NCI-H82 treated with DMSO at 0.1 percent for 48 hours (cell line): ENCODE results near the gene CALY.

ENCODE experiments used
- DNase-seq: peaks from one replicate; lab custom pipeline; 2025; ENCODE audit not compliant: unreplicated experiment; lab: John Stamatoyannopoulos, UW

The CALY gene

DNA sequence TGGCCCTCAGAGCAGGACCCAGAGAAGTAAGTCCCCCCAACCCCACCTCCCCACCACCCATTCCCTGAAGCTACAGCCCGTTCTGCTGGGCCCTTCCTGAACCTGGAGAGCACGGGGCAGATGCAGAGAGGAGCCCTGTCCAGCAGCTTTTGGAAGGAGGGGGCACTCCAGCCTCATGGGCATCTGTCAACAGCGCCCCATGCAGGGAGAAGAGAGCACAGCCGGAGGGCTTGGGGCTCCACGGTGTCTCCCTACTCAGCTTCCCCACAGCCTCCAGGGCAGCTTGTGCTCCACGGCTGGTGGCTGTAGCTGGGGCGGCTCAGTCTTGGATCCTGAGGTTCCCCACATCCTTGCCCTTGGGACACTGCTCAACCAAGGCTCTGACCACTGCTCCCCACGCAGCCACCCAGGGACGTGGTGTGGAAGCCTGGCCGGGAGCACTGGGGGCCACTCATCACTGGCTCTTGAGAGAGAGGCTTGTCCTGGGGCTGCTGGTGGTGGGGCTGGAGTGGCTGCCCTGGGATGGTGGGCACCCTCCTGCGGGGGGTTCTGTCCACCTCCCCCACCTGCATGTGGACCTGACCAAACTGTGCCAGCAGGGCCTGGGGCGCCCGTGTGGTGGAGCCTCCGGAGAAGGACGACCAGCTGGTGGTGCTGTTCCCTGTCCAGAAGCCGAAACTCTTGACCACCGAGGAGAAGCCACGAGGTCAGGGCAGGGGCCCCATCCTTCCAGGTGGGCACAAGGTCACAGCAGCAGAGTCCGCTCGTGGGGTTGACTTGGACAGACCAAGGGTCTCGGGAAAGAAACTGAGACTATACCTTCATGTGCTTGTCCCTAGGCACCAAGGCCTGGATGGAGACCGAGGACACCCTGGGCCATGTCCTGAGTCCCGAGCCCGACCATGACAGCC lies 15.0 kb upstream of the CALY start:
- no peak for DNase-seq

DNA sequence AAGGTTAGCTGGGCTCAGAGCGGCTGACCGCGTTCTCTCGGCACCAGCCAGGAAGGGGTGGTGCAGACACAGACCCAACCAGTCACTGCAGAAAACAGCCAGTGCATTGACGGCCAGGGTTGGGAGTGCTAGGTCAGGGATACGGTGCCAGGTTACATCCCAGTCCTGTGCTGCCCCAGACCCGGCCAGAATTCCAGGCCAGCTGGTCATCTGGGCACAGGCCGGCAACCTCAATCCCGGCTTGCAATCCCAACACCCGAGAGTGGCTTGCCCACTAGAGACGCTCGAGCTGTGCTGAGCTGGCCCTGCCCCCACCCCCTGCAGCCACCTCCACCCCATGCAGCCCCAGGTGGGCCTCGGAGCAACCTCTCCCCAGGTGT lies 14.2 kb upstream of the CALY start:
- DNase-seq = no peak

DNA sequence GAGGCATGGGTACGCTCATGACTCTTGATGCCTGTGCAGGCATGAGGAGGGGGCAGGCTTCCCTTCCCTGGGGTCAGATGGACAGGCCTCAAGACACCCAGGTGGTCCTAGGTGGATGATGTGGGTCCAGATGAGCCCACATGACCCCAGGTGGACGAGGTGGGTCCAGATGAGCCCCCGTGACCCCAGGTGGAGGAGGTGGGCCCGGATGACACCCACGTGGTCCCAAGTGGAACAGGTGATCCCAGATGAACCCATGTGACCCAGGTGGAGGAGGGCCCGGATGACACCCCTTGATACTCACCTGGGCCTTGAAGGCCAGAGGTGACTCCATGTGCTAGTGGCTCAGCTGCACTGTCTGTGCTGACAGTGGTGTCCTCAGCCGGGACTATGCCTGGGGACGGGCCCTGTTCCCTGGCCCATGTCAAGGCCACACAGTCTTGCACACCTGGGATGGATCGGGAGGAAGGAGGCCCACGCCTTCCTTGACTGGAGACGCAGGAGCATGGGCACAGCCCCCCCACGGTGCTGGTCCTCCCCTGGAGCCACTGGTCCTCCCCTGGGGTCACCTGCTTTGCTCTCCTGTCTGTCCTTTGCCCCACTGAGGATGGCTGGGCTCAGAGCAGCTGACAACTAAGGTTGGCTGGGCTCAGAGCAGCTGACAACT lies 13.7 kb upstream of the CALY start:
- DNase-seq = no peak

DNA sequence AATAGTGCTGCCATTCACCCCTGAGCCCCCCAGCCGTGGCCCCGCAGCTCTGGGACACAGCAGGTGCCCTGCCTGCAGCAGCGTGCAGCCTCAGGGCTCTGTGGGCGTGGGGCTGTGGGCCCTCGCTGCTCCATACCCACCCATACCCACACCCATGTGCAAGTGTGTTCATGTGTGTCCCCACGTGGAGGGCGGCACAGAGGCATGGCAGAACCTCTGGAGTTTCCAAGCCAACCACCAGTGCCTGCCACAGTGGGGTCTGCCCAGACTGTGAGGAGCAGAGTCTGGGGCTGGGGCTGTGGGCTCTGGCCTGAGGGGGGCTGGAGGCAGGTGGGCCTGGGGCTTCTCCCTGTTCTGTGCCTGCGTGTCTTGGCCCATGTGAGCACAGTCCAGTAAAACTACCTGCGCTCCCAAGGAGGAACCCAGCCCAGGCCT lies 12.9 kb upstream of the CALY start:
- no peak for DNase-seq

DNA sequence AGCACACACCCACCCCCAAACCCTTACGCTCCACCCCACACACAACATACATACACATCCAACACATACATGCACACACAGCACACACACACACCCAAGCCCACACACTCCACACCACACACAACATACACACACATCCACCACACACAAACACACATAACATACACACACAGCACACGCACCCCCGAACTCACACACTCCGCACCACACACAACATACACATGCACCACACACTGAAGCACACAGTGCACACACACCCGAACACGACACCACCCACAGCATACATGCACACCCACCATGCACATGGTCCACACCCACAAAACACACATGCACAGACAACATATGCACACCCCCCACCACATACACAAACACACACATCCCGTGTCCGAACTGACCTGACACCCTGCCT lies 12.5 kb upstream of the CALY start:
- DNase-seq = no peak

DNA sequence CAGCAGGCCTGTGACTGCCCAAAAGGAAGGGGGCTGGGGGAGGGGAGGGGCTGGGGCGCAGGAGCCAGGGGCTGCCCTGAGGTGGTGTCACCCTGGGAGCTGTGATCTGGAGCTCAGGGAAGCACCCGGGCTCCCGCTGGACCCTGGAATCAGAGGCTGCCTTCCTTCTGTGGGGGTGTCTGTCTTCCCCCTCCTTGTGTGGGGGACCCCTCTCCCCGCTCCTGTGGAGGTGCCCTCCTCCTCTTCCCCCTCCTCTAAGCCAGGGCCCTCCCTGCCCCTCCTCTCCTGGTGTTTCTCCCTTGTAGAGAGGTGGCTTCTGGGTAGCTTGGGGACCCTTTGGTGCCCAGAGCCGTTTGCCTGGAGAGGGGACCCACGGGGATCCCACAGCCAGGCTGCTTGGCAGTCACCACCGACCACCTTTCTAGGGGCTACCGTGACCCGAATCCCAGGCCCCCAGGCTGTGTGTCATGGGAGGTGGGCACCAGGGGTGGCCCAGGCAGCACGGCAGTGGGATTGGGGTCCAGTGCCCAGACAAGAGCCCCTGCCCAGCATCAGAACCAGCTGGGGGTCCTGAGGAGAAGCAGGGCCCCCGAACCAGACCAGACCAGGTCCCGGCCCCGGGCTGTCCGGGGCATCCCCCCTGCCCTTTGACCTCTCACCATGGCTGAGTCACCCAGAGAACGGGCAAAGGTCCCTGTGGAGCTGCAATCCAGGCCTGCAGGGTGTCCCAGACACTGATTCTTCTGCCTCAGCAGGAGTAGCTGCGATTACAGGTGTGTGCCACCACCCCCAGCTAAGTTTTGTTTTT lies 11.2 kb upstream of the CALY start:
- no peak for DNase-seq

DNA sequence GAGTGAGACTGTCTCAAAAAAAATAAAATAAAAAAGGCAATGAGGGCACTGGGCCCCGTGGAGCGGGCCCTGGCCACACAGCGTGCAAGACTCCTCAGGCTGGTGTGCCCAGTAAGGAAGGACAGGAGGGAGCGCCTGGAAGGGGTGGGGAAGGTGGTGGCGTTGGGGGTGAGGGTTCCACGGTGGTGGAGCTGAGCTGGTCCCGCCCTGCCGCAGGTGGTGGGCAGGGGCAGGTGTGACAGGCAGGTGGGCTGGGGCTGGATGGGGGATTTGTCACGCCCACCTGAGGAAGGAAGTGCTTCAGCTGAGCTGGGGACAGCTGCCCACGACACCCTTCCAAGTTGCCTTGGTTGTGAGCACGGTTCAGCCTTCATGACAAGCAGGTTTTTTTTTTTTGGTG lies 9.7 kb upstream of the CALY start:
- no peak for DNase-seq

DNA sequence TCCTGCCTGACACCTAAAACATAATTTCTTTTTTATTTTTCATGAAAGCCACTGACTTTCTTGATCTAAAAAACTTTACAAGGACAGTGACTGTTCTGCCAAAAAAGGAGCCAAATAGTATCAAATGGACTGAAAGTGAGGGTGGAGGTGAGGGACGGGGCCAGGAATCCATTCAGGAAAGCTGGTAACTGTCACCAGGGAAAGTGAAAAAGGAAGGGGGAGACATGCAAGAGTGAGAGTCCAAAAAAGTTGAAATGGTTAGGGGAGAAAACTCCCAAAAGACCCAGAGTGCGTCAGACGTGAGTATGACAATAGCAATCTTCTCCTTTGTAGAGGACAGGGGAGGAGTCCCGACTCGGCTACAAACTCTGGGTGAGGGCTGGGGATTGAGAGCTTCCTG lies 7.5 kb upstream of the CALY start:
- DNase-seq = no peak

DNA sequence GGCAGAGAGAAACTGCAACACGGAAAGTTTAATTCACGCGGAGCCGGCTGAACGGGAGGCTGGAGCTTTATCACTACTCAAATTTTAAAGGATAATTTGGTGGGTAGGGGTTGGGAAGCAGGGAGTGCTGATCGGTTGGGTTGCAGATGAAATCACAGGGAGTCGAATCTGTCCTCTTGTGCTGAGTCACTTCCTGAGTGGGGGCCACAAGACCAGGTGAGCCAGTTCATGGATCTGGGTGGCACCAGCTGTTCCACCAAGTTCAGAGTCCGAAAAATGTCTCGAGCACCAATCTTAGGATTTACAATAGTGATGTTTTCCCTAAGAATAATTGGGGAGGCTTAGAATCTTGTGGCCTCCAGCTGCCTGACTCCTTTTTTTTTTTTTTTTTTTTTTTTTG lies 6.9 kb upstream of the CALY start:
- DNase-seq = no peak

DNA sequence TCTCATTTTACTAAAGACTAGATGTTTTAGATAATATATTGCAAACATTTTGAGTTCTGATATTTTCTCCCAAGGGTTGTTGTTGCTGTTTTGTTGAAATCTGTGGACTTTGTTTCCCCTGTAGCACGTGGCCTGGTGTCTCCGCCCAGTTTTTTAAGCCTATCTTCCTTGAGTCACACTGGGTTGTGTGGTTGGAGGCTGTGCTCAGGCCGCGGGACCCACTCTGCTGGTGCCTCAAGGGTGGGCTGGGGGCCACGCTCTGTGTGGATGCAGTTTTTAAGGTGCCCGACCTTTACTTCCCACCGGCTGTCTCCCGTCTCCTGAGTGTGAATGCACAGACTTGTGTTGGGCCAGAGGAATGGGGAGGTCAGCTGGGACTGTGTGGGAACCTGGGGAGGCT lies 6.2 kb upstream of the CALY start:
- DNase-seq = no peak

DNA sequence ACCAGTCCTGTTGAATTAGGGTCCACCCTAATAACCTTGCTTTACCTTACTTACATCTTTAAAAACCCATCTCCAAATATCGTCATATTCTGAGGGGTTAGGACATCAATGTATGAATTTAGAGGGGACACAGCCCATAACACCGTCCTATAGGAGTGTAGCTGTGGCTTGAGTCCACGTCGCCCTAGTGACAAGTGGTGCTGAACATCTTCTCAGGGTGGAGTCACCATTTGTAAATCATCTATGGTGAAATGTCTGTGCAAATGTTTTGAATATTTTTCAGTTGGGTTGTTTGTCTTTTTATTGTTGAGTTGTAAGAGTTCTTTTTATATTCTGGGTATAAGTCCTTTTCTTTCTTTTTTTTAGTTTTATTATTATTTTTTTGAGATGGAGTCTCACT lies 5.3 kb upstream of the CALY start:
- DNase-seq = no peak

DNA sequence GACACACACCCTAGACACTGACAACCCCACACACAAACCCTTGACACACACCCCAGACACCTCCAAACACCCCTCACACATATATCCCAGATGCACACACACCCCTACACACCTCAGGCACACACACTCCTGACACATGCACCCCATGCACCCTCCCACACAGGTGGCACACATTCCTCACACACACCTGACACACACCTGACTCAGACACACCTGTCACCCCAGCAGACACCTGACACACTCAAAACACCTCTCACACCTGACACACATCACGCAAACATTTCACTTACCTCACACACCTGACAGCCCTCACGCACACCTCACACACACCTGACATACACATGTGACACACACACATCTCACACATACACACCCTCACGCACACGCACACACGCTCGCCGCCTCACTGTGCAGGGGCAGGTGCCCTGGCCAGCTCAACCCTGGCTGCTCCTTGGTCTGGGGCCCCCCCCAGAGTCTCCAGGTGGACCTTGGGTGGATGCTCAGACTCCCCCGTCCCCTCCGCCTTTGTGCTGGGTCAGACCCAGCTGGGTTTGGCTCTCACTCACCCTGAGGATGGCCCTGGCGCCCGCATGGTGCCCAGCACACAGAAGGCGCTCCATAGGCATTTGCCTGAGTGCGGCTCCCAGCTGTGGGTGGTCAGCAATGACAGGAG lies 3.1 kb upstream of the CALY start:
- DNase-seq = no peak

DNA sequence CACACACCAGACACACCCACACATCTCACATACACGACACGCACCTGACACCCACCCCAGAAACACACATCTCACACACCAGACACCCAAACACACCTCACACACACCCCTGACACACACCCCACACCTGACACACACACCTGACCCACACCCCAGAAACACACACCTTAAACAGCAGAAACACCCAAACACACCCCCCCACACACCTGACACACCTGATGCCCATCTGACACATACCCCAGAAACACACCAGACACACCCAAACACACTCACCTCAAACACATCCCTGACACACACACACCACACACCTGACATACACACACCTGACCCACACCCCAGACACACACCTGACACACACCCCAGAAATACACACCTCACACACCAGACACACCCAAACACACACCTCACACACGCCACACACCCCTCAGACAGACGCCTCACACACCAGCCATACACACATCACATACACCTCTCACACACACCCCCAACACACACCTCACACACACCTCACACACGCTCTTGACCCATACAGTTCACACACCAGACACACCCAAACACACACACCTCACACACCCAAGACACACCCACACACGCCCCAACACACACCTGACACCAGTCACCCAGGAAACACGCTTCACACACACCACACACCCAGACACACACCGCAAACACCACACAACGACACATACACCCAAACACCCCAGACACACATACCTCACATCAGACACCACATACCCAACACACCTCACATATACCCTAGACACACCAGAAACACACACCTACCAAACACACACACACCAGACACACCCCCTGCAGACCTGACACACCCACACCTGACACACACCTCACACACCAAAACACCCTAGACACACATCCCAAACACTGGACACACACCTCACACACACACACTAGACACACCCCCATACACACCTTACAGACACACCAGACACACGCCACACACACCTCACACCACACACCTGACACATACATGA lies 1.7 kb upstream of the CALY start:
- DNase-seq = no peak

DNA sequence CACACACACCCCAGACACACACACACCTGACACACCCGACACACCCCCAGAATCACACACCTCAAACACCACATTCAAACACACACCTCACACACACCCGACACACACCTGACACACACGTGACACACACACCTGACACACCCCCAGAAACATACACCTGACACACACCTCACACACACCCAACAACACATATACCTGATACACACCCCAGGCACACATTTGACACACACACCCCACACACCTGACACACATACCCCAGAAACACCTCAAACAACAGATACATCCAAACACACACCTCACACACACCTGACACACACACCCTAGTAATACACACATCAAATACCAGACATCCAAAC lies 652 bp upstream of the CALY start:
- no peak for DNase-seq

DNA sequence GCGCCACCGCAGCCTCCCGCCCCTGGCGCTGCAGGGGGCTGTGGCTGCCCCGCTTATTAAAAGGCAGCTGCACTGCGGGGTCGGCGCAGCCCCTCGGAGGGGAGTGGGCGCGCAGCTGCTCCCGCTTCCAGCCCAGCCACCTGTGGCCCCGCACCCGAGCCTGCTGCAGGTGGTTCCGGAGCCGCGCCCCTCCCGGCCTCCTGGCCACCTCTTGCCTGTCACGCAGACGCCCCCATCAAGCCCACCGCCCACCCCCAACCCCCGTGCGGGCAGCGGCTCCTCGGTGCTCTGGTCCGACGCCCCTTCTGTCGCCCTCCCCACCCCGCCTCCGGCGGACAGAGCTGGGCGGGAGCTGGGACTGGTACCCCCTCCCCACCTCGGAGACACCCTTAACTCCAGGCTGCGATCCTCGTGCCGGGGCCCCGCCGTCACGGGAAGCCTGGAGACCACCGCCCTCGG lies 549 bp downstream of the CALY start:
- no peak for DNase-seq

DNA sequence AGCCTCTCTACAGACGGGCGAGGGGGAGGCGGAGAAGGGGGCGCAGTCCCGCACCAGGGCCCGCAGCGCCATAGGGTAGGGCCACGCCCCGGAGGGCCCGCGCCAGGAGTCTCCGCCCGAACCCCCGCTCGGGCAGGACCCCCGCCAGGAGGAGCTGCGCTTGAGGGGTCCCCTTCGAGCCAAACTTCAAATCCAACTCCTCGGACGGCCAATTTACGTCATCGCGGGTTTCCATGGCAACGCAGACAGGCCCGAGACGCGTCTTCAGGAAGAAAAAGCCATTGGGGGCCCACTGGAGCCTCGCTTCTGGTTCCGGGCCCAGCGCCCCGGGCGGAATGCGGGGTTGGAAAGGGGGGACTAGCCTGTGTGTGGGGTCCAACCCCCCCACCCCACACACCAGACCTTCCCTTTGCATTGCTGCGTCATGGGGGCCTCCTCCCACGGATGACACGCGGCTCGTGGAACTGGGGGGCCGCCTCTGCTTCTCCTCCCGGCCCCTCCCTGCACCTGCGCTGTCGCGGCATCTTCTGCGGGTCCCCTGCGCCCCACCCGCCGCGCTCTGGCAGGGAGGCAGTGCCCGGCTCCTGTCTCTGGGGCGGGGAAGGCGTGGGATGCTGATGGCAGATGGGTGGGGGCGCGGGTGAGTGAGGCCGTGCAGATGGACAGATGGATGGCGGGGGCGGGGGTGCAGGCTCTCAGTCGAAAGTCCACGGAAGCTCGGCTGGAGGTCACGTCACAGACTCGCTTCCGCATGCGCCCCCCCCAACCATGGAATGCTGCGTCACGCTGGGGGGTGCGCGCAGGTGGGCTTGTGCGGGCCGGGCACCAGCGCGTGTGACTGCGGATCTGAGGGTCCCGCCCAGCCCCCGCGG lies 1.2 kb downstream of the CALY start:
- no peak for DNase-seq

DNA sequence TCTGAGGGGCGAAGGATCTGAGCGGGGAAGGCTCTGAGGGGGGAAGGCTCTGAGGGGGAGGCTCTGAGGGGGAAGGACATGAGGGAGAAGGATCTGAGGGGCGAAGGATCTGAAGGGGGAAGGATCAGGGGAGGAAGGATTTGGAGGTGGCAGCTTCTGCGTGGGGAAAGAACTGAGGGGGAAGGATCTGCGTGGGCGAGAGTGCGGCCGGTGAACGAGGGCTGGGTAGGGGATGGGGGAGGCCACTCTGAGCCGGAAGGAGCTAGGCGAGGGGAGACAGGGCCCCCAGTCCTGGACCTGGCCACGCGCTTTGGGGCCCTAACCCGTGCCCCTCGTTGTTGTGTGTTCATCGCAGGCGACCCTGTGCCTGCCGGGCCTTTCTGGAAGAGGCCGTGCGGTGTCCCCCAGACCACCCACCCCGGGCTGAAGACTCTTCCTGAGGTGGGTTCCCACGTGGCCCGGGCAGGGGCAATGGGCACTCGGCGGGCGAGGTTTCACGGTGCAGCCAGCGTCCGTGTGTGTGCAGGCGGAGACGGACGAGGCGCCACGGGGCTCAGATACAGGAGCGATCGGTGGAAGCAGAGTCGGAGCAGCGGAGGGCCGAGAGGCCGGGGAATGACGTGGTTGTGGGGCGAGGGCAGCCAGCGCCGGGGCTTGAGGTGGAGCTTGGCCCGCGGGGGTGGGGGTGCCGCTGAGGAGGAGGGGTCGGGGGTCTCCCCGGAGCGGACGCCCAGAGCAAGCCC lies 2.0 kb downstream of the CALY start:
- no peak for DNase-seq

DNA sequence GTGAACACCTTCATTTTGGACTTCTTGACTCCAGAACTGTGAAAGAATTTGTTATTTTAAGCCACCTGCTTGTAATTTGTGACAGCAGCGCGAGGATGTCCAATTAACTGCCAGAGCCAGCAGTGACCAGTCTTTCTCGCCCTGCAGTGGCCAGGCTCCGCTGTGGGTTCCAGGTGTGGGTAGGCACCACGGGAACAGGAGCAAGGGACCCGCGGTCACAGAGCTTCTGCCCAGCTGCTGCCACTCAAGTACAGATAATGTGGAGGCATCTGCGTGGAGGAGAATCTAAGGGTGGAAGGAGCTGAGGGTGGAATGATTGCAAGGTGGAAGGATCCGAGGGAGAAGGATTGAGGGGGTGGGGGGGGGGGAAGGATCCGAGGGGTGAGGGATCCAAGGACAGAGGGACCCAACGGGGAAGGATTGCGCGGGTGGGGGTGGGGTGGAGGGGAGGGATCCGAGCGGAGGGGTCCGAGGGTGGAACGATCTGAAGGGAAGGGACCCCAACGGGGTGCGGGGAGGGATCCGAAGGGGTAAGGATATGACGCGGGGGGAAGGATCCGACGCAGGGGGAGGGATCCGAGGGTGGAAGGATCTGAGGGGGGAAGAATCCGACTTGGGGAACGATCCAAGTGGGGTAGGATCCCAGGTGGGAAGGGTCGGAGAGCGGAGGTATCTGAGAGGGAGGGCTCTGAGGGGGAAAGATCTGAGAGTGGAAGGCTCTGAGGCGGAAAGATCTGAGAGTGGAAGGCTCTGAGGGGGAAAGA lies 3.6 kb downstream of the CALY start:
- no peak for DNase-seq
